ENCODE results near the gene RDX. TPM values are rescaled to one million over a fixed set of nuclear protein-coding genes. Genes with fewer than 3 reads are reported as not detected.

Gene RDX
- total RNA-seq, 1 experiment from 2014 or later = 77.4 TPM

DNA sequence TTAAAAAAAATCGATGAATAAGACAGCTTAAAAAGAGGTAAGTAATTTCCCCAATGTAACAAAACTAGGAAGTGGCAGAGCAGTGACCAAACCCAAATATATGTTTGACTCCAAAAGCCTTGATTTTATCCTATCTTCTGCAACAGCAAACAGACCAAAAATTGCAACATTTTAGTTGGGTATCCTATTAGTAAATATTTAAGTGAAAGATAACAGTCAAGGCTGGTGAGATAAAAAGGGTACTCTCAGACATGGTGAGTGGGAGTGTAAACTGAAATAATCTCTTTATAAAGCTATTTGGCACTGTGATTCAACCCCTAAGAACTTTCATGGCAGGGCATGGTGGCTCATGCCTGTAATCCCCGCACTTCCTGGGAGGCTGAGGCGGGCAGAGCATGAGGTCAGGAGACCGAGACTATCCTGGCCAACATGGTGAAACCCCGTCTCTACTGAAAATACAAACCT lies 1.9 kb upstream of the RDX start:
- Mint-ChIP-seq H3K27ac (no peak overlapping the region), H3K9me3 (peaks cover 2% of the 10 kb centered on the region), H3K27me3 (ENCODE audit: low read depth) (no peaks in the 10 kb centered on the region), H3K4me3 (no peak overlapping the region), H3K36me3 (no peaks in the 10 kb centered on the region; the same call in 1 of the 2 replicates), H3K4me1 (peaks cover 40% of the 10 kb centered on the region)
- no peak for TF ChIP-seq ERG (CRISPR knock-in tag; IDR thresholded peaks at IDR 0.05)
- TF ChIP-seq, protein P1, sequence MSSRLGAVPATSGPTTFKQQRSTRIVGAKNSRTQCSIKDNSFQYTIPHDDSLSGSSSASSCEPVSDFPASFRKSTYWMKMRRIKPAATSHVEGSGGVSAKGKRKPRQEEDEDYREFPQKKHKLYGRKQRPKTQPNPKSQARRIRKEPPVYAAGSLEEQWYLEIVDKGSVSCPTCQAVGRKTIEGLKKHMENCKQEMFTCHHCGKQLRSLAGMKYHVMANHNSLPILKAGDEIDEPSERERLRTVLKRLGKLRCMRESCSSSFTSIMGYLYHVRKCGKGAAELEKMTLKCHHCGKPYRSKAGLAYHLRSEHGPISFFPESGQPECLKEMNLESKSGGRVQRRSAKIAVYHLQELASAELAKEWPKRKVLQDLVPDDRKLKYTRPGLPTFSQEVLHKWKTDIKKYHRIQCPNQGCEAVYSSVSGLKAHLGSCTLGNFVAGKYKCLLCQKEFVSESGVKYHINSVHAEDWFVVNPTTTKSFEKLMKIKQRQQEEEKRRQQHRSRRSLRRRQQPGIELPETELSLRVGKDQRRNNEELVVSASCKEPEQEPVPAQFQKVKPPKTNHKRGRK (CRISPR knock-in tag; IDR thresholded peaks at IDR 0.05; ENCODE audit: borderline replicate concordance) = no peak
- TF ChIP-seq MXD4 (CRISPR knock-in tag; IDR thresholded peaks at IDR 0.05; ENCODE audit: borderline replicate concordance) = no peak
- no peak for TF ChIP-seq CREM (CRISPR knock-in tag; IDR thresholded peaks at IDR 0.05)
- TF ChIP-seq ZSCAN18 (CRISPR knock-in tag; IDR thresholded peaks at IDR 0.05) = no peak
- no peak for TF ChIP-seq MYBL2 (CRISPR knock-in tag; IDR thresholded peaks at IDR 0.05)
- TF ChIP-seq, protein P2, sequence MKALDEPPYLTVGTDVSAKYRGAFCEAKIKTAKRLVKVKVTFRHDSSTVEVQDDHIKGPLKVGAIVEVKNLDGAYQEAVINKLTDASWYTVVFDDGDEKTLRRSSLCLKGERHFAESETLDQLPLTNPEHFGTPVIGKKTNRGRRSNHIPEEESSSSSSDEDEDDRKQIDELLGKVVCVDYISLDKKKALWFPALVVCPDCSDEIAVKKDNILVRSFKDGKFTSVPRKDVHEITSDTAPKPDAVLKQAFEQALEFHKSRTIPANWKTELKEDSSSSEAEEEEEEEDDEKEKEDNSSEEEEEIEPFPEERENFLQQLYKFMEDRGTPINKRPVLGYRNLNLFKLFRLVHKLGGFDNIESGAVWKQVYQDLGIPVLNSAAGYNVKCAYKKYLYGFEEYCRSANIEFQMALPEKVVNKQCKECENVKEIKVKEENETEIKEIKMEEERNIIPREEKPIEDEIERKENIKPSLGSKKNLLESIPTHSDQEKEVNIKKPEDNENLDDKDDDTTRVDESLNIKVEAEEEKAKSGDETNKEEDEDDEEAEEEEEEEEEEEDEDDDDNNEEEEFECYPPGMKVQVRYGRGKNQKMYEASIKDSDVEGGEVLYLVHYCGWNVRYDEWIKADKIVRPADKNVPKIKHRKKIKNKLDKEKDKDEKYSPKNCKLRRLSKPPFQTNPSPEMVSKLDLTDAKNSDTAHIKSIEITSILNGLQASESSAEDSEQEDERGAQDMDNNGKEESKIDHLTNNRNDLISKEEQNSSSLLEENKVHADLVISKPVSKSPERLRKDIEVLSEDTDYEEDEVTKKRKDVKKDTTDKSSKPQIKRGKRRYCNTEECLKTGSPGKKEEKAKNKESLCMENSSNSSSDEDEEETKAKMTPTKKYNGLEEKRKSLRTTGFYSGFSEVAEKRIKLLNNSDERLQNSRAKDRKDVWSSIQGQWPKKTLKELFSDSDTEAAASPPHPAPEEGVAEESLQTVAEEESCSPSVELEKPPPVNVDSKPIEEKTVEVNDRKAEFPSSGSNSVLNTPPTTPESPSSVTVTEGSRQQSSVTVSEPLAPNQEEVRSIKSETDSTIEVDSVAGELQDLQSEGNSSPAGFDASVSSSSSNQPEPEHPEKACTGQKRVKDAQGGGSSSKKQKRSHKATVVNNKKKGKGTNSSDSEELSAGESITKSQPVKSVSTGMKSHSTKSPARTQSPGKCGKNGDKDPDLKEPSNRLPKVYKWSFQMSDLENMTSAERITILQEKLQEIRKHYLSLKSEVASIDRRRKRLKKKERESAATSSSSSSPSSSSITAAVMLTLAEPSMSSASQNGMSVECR (CRISPR knock-in tag; IDR thresholded peaks at IDR 0.05; ENCODE audit: borderline replicate concordance) = no peak
- TF ChIP-seq RELA (CRISPR knock-in tag; IDR thresholded peaks at IDR 0.05; ENCODE audit: borderline replicate concordance) = no peak
- no peak for ATAC-seq
- CTCF ChIA-PET = no interaction called here
- no peak for DNase-seq (ENCODE audit: low spot score)
- POLR2A ChIA-PET = no interaction called here

DNA sequence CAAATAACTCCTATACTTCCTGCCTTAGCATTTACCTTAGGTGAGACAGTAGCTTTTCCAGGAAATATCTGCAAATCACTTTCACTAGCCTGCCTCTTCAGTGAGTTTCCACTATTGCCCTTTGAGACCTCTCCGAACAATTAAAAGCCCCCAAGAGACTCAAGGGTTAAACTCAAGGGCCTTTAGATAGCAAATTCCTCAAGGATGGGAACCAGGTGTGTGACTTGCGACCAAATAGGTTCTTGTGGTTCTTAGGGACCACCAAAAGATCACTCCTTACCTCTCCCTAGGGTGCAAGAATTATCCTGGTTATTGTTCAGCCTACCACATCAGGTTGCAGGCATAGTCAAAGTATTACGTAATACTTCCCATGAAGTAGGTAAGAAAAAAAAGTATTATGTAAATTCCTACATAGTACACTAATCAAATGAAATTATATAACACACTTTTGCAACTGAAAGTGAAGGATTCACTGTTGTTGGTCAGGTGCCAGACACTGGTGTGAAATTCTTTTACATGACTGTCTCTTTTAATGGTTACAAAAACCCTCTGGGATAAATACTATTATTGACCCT lies 1.4 kb upstream of the RDX start:
- Mint-ChIP-seq H3K27ac (no peak overlapping the region), H3K4me3 (peak overlapping the region; percentile 71), H3K9me3 (no peaks in the 10 kb centered on the region), H3K4me1 (peaks cover 42% of the 10 kb centered on the region), H3K27me3 (ENCODE audit: low read depth) (no peaks in the 10 kb centered on the region), H3K36me3 (no peaks in the 10 kb centered on the region; the same call in 1 of the 2 replicates)
- CTCF ChIA-PET = interaction anchor here (0.5 kb wide), 1 partner anchor 16 kb away, joined by 6 read pairs; no protein-coding TSS in a partner anchor
- POLR2A ChIA-PET = no interaction called here
- DNase-seq (ENCODE audit: low spot score) (no peak), ATAC-seq (no peak)
- TF ChIP-seq, protein P3, sequence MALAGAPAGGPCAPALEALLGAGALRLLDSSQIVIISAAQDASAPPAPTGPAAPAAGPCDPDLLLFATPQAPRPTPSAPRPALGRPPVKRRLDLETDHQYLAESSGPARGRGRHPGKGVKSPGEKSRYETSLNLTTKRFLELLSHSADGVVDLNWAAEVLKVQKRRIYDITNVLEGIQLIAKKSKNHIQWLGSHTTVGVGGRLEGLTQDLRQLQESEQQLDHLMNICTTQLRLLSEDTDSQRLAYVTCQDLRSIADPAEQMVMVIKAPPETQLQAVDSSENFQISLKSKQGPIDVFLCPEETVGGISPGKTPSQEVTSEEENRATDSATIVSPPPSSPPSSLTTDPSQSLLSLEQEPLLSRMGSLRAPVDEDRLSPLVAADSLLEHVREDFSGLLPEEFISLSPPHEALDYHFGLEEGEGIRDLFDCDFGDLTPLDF (CRISPR knock-in tag; IDR thresholded peaks at IDR 0.05) = no peak
- no peak for TF ChIP-seq CREM (CRISPR knock-in tag; IDR thresholded peaks at IDR 0.05)
- TF ChIP-seq, protein P4, sequence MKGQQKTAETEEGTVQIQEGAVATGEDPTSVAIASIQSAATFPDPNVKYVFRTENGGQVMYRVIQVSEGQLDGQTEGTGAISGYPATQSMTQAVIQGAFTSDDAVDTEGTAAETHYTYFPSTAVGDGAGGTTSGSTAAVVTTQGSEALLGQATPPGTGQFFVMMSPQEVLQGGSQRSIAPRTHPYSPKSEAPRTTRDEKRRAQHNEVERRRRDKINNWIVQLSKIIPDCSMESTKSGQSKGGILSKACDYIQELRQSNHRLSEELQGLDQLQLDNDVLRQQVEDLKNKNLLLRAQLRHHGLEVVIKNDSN (CRISPR knock-in tag; IDR thresholded peaks at IDR 0.05) = no peak
- no peak for TF ChIP-seq FOXK1 (CRISPR knock-in tag; IDR thresholded peaks at IDR 0.05)
- no peak for TF ChIP-seq ZBTB43 (CRISPR knock-in tag; IDR thresholded peaks at IDR 0.05)
- TF ChIP-seq RELA (CRISPR knock-in tag; IDR thresholded peaks at IDR 0.05; ENCODE audit: borderline replicate concordance) = no peak
- TF ChIP-seq, protein P5, sequence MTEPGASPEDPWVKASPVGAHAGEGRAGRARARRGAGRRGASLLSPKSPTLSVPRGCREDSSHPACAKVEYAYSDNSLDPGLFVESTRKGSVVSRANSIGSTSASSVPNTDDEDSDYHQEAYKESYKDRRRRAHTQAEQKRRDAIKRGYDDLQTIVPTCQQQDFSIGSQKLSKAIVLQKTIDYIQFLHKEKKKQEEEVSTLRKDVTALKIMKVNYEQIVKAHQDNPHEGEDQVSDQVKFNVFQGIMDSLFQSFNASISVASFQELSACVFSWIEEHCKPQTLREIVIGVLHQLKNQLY (CRISPR knock-in tag; IDR thresholded peaks at IDR 0.05) = no peak
- TF ChIP-seq NFYB (CRISPR knock-in tag; conservative IDR thresholded peaks at IDR 0.05; ENCODE audit: low read depth) = no peak
- no peak for TF ChIP-seq HMGA2 (CRISPR knock-in tag; IDR thresholded peaks at IDR 0.05)
- TF ChIP-seq MXD4 (CRISPR knock-in tag; IDR thresholded peaks at IDR 0.05; ENCODE audit: borderline replicate concordance) = no peak
- TF ChIP-seq FOXP1 (CRISPR knock-in tag; IDR thresholded peaks at IDR 0.05; ENCODE audit: borderline replicate concordance) = no peak
- no peak for TF ChIP-seq SMAD3 (CRISPR knock-in tag; IDR thresholded peaks at IDR 0.05; ENCODE audit: borderline replicate concordance)
- no peak for TF ChIP-seq ZNF232 (CRISPR knock-in tag; IDR thresholded peaks at IDR 0.05)
- TF ChIP-seq FOXJ3 (CRISPR knock-in tag; IDR thresholded peaks at IDR 0.05; ENCODE audit: borderline replicate concordance) = no peak
- TF ChIP-seq GRHL2 (CRISPR knock-in tag; IDR thresholded peaks at IDR 0.05; ENCODE audit: insufficient replicate concordance, severe bottlenecking) = no peak
- TF ChIP-seq NR1H2 (CRISPR knock-in tag; IDR thresholded peaks at IDR 0.05) = no peak
